Amniotic stem cell (primary cell): ENCODE data around the gene AFDN.

Experiments used
- DNase-seq: peaks from one replicate; lab custom pipeline; 2025; lab: John Stamatoyannopoulos, UW

Gene AFDN

GRCh38 chr6:167812088-167812487 lies 14.6 kb upstream of the AFDN start:
- DNase-seq = no peak

DNA sequence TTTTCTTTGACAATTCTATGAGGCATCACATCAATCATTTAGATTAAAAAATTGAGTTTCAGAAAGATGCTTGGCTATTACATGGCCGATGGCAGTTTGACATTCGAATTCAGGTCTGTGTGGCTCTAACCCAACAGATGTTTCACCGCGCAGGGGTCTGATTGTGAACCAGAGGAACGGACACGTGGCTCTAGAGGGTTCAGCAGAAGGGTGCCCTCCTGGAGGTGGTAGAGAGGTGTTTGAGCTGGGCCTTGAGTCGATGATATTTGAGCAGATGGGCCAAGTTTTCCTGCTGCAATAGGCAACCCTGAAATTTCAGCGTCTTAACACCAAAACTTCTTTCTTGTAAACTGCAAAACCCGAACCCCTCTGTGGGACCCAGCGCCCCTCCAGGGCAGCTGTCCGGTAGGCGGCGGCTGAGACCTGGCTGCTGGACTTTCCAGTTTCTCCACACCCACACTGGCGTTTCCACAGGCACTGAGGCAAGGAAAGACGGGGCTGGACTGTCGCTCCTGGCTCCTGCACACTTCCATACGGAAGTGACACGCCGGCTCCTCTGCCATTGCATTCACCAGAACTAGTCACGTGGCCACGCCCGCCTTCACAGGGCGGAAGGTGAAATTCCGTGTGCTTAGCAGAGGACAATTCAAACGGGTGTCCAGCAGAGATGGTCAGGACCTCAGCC lies 11.3 kb upstream of the AFDN start:
- no peak for DNase-seq

- no peak for DNase-seq
Measured at GRCh38 chr6:167817016-167817415, 9.7 kb upstream of the AFDN start.

DNA sequence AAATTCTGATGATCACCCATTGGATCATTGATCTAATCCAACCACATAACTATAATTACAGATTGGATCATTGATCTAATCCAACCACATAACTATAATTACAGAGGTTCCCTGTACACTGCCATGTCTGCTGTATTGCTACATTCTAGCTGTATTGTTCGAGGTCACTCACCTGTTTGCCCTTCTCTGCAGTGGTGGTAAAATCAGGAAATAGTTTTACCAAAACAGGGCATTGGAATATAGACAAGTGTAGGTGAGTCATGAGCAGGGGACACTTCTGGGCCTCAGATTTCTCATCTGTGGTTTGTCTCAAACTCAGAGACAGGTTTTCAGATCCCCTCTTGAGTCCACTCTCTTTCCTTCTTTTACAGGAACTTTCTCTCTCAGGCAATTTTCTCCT lies 9.0 kb upstream of the AFDN start:
- no peak for DNase-seq

DNA sequence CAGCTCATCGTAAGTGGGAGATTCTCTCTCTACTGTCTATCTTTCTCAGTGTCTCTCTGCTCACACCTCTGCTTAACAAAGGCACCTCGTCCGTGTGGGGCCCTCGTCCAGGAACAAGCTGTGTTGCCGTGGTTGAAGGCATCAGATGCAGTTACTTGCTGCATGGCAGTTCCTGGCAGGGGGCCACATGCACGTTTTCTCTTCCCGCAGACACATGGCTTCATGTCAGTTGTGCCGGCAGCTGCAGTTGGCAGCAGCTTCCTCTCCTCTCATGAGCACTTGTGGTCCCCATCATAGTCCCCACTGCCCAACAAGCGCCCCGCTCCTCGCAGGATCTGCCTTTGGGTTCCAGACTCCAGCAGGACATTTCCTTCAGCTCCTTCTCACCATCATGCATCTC lies 7.1 kb upstream of the AFDN start:
- DNase-seq = no peak

- no peak for DNase-seq
Measured at GRCh38 chr6:167820681-167821080, 6.0 kb upstream of the AFDN start.

DNA sequence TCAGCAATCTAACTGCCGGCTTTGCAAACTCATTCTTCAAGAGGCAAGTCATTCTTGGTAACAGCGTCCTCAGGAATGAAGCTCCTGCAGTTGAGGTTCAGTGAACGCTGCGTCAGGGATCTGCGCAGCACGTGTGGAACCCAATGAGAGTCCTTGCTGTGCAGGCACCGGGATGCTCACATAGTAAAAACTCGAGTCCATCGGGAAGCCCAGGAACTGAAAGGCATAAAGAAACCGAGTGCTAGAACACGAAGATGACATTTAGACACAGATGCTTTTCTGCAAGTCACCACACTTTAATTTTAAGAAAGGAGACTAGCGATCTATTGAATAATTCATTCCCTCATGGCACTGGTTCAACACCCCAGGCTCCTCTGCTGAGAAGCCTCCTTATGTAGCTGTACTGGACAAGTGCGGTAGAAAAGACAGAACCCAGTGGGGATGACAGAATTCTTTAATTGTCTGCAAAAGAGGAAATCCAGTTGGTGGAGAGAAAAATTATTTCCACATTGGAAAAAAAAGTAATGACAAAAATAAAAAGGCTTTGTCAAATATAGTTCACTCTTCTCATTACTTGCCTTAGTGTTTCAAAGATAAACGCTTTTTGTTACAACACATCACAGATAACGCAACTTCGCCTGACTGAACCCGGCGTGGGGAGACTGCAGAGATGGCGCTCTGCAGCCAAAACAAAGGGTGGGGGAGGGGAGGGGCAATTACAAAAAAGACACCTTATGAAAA lies 1.9 kb upstream of the AFDN start:
- DNase-seq = peak; percentile 27

- DNase-seq = peak; percentile 18
Measured at GRCh38 chr6:167825332-167826229, 1.1 kb upstream of the AFDN start.

GRCh38 chr6:167826230-167826895 lies 348 bp upstream of the AFDN start:
- DNase-seq = peak; percentile 13

DNA sequence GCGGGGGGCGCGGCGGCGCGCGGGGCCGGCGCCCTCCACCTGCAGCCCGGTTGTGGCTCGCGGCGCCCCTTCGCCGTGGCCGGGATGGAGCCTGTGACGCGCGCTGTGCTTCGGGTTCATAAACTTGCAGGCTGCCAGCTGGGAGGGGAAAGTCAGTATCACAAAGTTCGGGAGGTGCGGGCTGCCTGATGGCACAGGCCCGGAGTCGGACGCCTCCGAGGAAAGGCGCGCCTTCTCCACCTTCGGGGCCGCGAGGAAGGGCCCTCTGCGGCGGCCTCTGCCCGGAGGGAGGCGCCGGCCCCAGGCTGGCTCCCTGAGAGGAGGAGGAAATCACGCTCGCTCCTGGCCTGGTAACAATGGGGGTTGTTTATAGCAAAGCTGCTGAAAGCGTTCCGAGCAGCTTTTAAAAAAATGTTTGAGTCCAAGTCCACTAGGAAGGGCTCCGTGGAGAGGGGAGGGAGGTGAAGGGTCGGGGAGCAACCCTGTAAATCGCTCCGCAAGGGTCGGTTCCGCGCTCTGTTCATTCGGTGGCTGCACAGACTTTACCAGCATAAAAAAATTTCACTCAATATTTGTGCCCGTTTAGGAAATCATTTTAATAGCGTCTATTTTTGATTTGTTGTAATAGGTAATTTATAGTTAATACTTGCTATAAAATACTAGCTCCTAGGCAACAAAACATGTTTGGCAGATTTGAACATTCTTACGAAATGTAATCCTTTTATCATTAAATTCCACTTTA lies 1.0 kb downstream of the AFDN start:
- peak; percentile 30 for DNase-seq

- no peak for DNase-seq
Measured at GRCh38 chr6:167828325-167828956, 1.7 kb downstream of the AFDN start.

GRCh38 chr6:167829513-167829912 lies 2.8 kb downstream of the AFDN start:
- DNase-seq = no peak

- no peak for DNase-seq
Measured at GRCh38 chr6:167831281-167831828, 4.6 kb downstream of the AFDN start.

- DNase-seq = no peak
Measured at GRCh38 chr6:167832497-167833395, 6.0 kb downstream of the AFDN start.

GRCh38 chr6:167833396-167833763 lies 6.7 kb downstream of the AFDN start:
- DNase-seq = no peak

DNA sequence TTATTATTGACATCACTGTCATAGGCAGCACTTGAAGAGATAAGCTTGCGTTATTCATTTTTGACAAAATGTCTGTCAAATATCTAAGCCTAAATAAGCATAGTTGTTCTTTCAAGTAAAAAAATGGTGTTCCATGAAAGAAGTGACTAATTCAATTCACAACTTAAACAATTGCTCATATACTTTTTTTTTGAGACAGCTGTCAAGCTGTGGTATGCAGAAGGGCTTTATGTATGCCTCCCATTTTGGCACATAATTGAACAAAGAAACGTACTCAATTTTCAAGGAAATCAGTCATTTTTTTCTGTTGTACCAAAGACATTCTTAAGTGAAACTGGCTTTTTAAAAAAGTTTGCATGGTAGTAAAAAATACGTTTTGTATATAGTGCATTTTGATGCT lies 8.5 kb downstream of the AFDN start:
- DNase-seq = no peak

DNA sequence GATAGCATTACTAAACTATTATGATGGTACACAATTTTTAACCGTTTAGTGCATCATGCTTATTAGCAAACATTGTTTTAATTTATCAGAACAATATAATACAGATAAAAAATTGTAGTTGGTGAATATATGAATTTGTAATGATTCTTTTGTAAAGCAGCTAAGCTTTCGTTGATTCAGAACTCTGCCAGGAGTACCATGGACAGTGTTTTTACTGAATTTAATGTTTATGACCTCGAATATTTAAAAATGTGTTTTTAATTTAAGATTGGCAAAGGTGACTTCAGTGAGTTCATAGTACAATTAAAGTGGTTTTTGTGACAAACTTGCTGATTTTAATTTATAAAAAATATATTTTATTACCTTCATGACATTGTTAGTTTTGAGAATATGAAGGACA lies 10.0 kb downstream of the AFDN start:
- DNase-seq = no peak

GRCh38 chr6:167838207-167838748 lies 11.6 kb downstream of the AFDN start:
- DNase-seq = no peak

- no peak for DNase-seq
Measured at GRCh38 chr6:167839343-167839742, 12.6 kb downstream of the AFDN start.
